GM19455 (cell line): ENCODE measurements around the gene AKAP13.

Experiments used
- ATAC-seq: cut with Tn5 transposase; IDR thresholded peaks from one replicate; pipeline ENCODE4 v1.9.1; 2021; ENCODE audit not compliant: unreplicated experiment

Gene AKAP13

DNA sequence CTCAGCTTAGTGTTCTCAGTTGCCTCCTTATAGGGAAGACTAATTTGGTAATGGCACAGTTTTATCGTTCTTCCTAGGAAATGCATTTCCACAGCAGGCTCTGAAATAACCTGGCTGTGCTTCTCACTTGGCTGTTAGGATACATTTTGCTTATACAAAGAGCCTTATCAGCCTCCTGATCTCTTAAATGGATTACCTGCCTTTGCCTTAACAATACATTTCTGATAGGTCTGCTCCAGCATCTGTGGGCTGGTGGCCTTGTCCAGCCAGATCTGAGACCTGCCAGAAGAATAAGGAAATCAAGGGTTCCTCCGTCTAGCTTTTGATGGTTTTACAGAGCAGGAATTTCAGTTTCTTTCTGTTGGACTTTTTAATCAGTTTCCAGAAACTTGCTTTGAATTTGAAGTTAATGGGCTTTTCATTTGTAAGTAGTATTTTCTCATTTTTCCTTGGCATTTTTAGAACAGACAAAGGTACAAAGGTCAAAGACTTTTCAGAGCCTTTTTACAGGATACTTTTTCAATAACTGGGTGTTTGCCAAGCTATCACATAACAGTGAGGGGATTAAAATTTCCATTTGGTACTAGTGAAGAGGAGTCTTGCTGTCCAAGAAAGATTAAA is 116.3 kb downstream of the AKAP13 start:
- ATAC-seq: no peak

DNA sequence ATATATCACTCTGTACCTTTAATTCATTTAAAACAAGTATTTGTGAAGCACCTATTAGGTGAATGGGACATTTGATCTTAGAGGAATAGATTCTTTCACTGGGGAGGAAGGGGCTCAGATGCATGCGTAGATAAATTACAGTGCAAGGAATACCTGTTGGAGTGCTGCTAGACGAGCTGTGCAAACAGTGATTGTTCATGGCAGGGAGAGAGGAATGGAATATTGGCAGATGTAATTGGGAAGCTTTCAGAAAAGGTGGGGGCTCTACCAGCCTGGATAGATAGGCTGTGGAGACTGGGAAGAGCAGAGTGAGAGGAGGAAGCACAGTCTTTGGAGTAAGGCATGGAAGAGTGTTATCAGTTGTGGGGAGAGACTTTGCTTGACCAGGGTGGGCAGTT is 116.8 kb downstream of the AKAP13 start:
- ATAC-seq: no peak

DNA sequence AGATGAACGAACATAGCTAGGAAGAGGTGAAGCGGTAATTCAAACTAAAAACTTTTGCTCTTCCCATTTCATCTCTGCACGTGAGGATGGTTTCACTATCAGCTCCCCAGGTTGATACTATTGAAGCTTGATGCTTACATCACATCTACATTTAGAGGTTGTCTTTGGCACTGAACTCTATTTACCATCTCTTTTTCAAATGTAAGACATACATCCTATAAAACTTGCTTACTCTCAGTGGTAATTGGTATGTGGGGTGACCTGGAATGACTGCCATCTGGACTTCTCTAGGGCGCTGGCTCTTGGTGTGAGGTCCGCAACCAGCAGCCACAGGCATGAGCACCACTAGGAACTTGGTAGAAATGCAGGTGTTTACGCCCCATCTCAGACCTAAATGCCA is 118.1 kb downstream of the AKAP13 start:
- no peak for ATAC-seq

DNA sequence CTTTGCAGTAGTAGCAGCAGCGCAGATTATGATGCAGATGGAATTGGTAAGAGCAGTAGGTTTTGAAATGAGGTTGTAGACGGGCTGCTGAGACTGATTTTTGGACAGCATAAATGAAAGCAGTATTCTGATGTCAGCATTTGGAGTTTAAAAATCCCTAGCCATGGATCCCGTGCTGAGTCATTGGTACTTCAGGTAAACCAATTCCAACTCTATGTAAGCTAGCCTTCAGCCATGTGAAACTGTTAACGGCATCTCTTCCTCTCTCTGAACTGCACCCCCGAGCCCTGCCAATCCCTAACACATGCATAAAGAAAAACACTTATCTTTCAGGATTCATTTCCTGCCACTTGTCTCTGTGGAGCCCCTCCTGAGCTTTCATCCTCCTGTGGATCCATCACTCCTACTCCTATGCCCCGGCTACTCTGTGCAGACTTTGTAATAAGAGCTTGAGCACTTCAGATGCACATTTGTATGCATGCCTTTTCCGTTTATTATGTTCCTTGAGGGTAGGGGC is 119.0 kb downstream of the AKAP13 start:
- ATAC-seq: no peak

DNA sequence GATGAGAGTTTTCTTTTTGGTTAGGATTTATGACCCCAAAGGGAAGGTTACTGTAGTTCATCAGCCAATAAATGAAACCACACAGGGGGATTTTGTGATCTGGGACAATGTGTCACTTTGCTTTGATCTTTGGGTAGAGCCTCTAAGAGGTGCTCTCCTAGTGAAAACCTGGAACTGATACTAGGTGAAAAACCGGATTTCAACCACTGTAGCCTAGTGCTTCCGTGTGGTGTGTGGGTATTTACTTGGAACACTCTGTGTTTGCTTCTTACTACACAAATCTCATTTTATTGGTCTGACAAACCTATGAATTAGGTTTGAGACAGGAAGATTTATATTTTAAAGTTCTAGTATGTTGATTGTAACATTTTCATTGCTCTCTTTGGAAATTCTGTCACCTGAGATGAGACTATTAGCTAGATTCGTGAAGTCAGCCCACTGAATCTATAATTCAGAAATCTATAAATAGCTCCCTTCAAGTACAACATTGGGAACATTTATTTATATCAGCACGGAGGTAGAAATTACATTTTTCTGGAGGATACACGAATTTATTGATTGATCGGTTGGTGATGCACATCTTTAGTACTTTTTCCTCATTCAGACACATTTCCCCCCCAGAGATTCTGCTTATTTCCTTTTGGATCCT is 119.8 kb downstream of the AKAP13 start:
- no peak for ATAC-seq

DNA sequence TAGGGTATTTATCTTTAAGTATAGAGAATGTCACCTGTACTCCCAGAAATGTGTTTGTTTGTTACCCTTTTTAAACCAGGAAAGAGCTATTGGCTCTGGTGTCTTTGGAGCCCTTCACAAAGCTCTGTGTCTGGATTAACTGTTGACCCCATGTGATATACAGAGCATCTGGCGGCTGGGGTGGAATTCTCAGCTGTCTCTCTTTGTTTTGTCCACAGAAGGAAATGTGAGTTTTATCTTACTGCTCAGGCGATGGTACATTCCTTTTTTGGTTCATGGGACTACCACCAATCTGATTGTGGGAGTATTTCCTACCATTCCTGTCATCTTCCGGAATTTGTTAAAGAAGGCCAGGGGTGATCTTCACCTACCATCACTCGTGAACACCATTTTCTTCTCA is 120.3 kb downstream of the AKAP13 start:
- ATAC-seq: no peak

DNA sequence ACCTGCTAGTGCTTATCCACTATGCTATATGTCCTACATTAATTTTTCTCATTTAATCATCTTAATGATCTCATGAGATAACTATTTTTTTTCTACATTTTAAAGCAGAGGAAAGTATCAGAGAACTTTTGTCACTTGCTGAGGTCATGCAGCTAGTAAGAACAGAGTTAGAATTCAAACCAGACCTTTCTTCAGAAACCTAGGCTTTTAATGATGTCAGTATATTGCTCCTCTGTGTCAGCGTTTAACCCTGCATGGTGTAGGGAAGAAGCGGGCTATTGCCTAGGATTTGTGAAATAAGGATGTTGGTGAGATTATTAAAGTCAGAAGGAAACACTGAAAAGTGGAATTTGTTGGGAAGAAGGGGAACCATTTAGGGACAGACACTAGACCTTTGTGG is 121.2 kb downstream of the AKAP13 start:
- no peak for ATAC-seq

DNA sequence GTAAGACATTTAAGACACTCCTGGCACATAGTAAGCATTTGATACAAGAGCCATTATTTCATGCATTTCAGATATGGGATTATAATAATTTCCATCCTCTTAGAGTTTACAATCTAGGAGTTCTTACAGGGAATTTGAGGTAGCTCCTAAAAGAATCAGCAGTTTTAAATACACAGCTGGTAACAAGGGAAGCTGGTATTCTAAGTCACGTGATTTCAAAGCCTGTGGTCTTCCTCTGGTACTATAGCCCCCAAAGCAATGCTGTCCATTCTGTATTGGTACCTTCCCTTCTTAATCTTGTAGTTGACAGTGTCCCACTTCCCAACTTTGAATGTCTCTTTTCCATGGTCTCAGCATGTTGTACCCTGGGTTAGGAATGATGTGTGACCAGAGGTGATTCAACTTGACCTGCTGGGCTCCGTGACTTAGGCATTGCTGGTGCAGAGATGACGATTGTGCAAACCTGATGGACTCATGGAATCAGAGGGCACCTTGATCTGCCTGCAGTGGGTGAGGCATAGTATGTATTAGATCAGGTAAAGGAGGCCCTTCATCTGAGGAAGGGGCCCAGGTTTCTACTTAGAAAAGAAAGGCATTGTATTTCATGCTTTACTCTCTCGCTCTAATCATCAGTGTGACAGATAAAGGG is 122.9 kb downstream of the AKAP13 start:
- no peak for ATAC-seq

DNA sequence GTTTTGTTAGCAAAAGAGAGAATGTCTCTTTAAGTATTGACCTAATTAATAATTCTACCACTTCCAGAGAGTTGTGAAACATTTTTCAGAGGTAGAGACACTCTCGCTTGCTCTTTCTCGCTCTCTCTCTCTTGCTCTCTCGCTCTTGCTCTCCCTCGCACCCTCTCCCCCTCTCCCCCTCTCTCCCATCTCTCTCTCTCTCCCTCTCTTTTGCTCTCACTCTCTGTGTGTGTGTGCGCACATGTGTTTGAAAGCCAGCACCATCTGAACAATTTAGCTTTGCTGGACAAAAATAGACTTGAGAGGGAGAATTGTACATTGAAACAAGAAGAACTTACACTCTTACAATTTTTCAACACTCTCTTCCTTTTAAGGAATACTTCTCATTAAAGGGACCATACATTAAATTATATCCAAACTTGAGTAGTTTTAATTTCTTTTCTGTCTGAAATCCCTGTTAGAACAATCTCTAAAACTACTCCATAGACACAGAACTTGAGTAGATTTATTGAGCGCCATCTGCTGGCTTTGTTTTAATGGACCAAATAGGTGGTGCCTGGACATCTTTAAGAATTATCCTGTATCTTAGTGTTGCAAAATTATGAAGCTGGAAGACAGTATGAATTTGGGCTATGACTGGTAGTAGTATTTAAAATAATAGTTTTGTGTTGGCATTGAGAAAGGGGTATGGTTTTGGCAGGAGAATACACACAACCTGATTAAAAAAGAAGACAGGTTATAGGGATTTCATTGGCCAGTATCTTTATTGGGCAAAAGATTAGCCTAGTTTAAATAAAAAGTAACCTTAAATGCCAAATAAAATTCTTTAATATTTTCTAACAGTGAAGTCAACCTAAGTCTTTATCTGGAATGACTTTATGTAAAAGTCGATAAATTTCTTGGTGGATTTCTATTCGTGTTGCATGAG is 124.6 kb downstream of the AKAP13 start:
- ATAC-seq: no peak

DNA sequence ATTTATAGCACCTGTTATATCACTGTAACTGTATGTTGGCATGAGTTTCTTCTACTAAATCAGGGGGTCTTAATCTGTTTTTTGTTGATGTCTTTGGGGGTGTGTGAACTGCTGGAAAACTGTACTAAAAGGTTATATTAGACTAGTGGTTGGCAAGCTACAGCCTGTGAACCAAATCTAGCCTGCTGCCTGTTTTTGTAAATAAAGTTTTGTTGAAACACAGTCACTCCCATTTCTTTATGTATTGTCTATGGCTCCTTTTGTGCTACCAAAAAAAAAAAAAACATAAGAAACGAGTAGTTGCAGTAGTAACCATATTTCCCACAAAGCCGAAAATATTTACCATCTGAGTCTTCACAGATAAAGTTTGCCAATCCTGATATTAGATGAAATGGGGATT is 126.7 kb downstream of the AKAP13 start:
- no peak for ATAC-seq

DNA sequence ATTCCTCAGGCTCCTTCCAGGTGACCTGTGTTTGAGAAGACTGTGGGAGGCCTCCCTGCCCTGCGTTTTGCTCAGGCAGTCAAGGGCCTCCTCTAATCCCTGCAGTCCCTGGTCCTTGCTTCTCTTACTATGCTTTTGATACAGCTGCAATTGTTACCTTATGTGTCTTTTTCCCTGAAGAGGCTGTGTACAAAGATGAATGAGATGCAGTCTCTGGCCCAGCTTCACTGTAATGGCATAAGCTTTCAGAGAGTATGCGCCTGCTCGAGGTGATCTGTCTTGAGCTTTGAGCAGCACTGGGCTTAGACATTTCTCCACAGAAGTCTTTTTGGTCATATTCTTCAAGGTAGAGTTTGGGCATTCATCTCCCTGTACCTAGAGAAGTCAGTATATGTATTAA is 129.6 kb downstream of the AKAP13 start:
- no peak for ATAC-seq

DNA sequence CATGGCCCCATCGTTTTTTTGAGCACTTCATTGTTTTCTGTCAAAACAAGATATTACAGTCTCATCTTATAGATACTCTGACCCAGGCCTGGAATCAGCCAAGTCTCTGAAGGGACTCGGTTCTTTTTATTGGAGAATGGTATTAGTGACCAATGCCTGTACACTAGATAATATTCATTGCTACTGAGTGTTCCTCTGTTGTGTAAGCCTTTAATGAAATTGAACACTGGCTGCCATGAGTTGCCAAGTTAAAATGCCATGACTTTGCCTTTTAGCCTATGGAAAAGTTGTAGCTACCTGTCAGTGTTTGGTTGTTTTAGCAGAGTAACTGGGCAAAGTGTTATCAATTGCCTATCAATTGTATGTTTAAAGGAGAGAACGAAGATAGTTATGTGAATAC is 134.0 kb downstream of the AKAP13 start:
- ATAC-seq: no peak

DNA sequence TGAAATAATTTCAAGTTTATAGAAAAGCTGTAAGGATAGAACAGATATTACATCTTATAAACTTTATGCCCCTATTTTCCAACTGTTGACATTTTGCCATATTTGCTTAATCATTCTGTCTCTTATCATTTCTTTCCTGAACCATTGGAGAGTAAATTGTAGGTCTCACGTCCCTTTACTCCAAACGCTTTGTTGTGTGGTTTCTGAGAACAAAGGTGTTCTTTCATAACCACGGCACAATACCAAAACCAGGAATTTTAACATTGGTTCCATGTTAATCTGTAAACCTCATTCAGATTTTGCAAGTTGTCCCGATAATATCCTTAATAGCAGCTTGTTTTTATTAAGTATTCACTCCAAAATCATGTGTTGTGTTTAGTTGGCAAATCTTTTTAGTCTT is 134.8 kb downstream of the AKAP13 start:
- ATAC-seq: no peak

DNA sequence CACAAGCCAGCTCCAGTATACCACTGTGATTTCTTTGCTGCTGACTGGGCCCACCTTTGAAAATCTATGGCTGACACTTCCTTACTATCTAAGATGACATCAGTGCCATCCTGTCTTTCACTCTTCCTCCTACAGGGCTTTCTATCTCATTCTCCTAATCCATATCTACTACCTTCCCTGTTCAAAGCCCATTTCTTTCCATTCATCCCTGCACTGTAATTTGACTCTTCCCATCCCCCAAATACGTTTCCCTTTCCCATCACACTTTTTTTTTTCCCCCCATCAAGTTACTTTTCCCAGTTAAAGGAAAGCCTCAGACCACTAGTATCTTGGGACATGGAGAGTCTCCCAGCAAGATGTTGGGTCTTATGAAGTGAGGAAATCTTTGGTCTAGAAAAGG is 136.7 kb downstream of the AKAP13 start:
- ATAC-seq: no peak

DNA sequence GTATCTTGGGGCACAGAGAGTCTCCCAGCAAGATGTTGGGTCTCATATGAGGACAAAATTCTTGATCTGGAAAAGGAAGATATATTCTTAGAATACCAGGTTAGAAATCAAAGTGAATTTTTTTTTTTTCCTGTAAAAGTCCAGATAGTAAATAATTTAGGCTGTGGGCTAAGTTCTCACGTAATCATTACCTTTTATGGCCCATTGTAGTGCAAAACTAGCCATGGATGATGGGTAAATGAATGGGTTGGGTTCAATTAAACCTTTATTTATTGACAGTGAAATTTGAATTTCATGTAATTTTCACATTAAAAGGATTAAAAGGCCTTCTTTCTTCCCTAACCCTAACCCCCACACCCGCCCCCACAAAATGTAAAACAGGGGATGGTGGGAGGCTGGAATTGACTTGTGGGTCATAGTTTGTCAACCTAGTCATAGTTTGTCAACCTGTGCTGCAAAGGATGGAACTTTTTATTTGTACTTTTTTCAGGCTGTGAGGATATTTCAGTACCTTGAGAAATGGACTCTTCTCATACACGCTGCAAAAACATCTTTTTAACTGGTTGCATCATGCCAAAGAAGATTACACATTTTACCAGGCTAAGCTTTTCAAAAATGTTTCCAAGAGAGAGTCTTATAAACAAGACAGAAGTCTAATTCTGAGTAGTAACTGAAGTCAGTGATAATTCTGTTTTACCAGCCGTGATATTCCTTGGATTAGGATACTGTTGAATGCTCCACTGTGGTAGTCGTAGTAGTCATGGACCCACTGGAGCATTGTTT is 138.8 kb downstream of the AKAP13 start:
- ATAC-seq: no peak

DNA sequence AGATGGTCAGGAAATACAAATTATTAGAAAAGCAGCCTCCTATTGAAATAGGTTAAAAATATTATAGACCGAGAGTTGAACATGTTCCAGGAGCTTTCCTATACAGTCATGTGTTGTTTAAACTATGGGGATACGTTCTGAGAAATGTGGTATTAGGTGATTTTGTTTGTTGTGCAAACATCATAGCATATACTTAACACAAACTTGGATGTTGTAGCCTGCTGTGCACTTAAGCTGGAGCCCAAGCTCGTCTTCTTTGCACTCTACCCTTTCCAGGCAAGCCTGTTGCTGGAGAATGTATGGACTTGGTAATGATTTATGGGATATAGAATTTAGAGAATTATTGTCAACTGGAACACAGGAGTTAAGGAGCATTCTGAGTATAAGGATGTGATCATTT is 140.2 kb downstream of the AKAP13 start:
- no peak for ATAC-seq

DNA sequence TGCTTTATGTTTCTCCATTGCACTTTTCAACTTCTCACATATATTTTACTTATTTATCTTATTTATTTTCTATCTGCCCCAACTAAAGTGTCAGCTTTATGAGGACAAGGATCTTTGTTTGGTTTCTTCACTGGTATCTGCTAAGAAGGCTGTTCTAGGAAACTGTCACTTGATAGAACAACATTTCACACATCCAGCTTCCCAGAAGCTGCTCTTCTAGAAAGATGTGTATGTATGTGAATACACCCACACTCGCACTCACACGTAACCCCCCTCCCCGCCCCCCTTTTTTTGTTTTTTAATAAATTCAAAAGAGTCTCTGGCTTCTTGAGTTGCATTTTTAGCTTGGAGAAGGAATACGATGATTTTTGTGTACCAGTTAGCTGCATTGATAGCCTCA is 143.1 kb downstream of the AKAP13 start:
- no peak for ATAC-seq

DNA sequence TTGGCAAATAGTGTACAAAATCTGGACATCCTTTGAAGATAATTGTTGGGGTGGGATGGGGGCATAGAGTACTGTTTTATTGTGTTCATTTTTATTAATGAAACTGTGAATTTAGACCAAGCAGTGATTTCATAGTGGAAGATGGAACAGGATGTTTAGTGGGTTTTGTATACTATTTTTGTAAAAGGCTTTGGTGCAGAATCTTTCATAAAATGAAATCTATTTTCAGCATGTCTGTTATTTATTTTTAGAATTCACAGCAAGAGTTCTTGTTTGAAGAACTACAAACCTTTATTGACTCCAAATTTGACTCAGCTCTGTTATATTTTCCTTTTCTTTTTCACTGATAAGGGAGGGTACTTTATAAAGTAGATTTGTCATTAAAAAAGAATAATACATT is 145.4 kb downstream of the AKAP13 start:
- ATAC-seq: no peak

DNA sequence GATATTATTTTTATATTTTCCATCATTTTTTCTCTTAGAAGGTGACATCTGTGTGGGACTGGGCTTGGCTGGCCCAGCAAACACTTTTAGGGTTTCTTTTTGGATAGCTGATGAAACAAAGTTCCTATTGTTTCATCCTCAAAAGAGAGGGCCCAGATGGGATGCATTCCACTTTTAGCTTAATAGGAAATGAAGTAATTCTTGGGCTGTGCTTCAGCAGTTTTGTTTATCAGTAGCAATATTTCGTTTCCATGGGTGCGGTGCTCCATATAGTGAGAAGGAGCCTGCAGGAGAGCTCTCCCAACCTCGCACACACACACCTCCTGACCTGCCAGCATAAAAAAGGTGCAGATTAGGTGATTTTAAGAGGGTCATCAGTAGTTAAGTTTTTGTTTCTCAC is 147.5 kb downstream of the AKAP13 start:
- no peak for ATAC-seq

DNA sequence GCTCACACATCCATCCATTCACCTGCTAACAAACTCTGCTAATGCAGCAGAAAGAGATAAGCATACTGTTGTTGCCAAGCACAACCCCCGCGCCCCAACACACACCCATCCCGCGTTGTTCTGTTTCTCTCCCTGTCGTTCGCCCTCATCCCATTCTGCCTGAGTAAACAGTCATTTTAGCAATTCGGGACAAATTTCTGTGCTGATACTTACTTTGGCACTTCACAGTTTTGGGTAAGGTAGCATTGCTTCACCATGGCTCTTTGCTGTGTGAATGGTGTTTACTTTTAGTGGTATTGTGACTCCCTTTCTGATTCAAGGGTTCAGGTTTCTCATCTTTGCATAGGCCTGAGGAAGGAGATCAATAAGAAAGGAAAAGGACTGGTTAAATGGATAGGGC is 149.7 kb downstream of the AKAP13 start:
- ATAC-seq: no peak

DNA sequence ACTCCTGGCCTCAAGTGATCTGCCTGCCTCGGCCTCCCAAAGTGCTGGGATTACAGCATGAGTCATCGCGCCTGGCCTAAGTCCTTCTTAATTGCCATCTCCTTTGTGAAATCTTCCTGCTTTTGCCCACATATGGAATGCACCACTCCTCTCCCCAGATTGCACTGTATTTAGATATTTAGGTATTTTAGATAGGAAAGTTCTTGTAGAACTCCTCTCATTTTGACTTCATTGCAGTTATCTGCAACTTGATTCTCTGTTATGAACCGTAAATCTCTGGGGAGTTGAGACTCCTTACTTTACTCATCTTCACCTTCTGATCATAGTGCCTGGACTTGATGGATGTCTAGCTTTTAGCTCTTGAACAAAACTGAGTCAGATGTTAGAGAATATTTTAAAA is 150.7 kb downstream of the AKAP13 start:
- no peak for ATAC-seq
